Bronchial epithelial cell (primary cell): Measurements from ENCODE around the gene TMA7. TPM values are rescaled to one million over a fixed set of nuclear protein-coding genes. Genes with fewer than 3 reads are reported as not detected.
A peak's percentile ranks its signal among the peaks of the same experiment; 100 is the strongest.

Experiments used
- DNase-seq: peaks from one replicate; pipeline ENCODE4 v3.0.0-alpha.2; 2010; ENCODE audit warnings: low read depth
- FAIRE-seq: peaks from 2 replicates; lab custom pipeline; 2011; peaks lifted over from hg19 to GRCh38; lab: Jason Lieb, UNC
- H3K27me3 ChIP-seq: 2 replicates; pipeline ENCODE4 v1.5.1; 2011; ENCODE audit warnings: low read length; ENCODE audit not compliant: control insufficient read depth, insufficient read depth
- H3K36me3 ChIP-seq: 2 replicates; pipeline ENCODE4 v1.5.1; 2011; ENCODE audit warnings: low read length; ENCODE audit not compliant: control insufficient read depth, insufficient read depth
- H3K4me3 ChIP-seq: 2 replicates; pipeline ENCODE4 v1.5.1; 2011; ENCODE audit warnings: mild to moderate bottlenecking, low read depth, low read length, control low read depth
- total RNA-seq: library from RNA; depleted of rRNA; stranded (reverse); fragments of >200 nt; gene quantifications from 2 replicates; pipeline ENCODE4 v1.2.1, GENCODE V29; 2014
- TF ChIP-seq, protein P1 (sequence below): IDR thresholded peaks from 2 replicates; pipeline ENCODE4 v1.5.1; 2011; ENCODE audit warnings: mild to moderate bottlenecking, moderate library complexity, low read length, control low read depth, inconsistent platforms; ENCODE audit not compliant: insufficient read depth, severe bottlenecking

The TMA7 gene
- total RNA-seq, 1 donor from 2014 or later = 190 TPM

DNA sequence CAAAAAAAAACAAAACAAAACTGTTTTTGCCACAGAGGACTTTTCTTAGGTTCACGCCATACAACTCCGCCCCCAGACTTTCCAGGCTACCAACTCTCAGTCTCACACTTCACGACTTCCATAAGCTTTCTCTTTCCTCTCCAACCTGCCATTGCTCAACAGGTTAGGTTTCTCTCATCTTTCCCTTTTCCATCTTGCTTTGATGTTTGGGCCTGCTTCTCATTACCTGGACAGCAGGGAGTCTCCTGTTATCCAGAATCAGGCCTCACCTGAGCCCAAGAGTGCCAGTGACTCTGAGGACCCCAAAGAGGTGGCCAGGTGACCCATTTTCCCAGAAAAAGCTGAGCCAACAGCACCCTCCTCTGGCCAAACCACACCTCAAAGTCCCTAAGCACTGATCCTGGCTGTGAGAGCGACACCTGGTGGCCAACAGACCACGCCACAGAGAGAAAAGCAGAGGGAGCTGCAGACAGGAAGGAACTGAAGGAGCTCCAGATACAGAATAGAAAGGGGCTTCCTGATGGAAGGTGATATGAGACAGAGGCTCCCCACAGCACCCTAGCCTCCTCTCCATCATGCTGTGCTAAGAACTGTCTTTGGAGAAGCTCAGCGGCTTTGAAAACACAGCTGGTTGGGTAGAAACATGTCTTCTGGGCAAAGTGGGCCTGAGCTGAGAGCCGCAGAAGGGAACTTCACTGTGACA lies 4.1 kb upstream of the TMA7 start:
- FAIRE-seq (peak; percentile 18), DNase-seq (peak; percentile 73)
- no peaks in the 10 kb centered on the region for H3K27me3 ChIP-seq
- no peak overlapping the region for H3K4me3 ChIP-seq
- TF ChIP-seq, protein P1, sequence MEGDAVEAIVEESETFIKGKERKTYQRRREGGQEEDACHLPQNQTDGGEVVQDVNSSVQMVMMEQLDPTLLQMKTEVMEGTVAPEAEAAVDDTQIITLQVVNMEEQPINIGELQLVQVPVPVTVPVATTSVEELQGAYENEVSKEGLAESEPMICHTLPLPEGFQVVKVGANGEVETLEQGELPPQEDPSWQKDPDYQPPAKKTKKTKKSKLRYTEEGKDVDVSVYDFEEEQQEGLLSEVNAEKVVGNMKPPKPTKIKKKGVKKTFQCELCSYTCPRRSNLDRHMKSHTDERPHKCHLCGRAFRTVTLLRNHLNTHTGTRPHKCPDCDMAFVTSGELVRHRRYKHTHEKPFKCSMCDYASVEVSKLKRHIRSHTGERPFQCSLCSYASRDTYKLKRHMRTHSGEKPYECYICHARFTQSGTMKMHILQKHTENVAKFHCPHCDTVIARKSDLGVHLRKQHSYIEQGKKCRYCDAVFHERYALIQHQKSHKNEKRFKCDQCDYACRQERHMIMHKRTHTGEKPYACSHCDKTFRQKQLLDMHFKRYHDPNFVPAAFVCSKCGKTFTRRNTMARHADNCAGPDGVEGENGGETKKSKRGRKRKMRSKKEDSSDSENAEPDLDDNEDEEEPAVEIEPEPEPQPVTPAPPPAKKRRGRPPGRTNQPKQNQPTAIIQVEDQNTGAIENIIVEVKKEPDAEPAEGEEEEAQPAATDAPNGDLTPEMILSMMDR = peak; percentile 98
- H3K36me3 ChIP-seq = no peaks in the 10 kb centered on the region

DNA sequence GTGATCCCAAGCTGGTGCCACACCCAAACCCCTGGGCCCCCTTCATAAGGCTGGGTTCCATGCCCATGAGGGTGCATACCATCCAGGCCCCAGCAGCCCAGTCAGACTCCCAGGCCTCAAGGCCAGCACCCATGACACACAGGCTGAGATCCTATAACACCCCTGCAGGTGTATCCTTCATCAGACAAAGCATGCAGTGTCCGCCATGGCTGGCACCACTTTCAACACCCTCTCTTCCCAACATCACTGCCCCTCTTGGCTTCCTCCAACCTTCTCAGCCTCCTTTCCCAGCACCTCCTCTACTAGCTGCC lies 3.6 kb upstream of the TMA7 start:
- Histone ChIP-seq H3K4me3 (no peak overlapping the region), H3K27me3 (no peaks in the 10 kb centered on the region), H3K36me3 (no peaks in the 10 kb centered on the region)
- TF ChIP-seq, protein P1 = no peak
- DNase-seq = no peak
- no peak for FAIRE-seq

DNA sequence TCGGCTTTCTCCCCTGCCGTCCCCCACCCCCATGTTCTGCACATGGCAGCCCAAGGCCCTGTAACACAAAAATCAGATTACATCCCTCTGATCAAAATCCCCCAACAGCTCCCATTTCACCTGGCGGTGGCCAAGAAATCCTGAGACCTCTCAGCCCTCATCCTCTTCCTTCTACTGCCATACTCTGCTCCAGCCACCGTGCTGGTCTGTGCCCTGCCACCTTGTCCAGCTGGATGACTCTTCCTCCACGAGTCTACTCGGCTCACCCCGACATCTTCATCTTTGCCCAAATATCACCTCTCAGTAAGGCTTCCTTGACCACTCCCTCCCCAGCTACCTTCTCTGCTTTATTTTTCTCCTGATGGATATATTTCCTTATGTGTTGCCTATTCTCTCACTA lies 3.2 kb upstream of the TMA7 start:
- FAIRE-seq (no peak), DNase-seq (no peak)
- no peak overlapping the region for H3K4me3 ChIP-seq
- H3K36me3 ChIP-seq = peaks cover 1% of the 10 kb centered on the region
- no peaks in the 10 kb centered on the region for H3K27me3 ChIP-seq
- TF ChIP-seq, protein P1 = no peak

DNA sequence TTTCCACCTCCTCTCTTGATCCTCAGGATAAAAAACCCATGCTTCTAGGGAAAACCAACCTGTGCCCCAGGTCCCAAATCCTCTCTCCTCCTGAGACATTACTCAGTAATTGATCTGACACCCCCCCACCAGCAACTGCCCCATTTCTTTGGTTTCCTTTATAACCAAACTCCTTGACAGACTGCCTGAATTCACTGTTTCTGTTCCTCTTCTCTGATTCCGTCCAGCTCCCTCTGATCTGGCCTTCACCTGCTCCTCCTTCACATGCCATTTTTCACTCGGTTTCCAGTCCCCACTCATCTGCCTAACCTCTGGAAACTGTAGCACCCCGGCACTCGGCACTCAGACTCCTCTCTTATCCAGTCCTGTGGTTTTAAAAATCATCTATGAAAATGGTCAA lies 2.2 kb upstream of the TMA7 start:
- no peak for DNase-seq
- FAIRE-seq = no peak
- TF ChIP-seq, protein P1 = no peak
- Histone ChIP-seq H3K4me3 (no peak overlapping the region), H3K36me3 (peaks cover 6% of the 10 kb centered on the region), H3K27me3 (no peaks in the 10 kb centered on the region)

DNA sequence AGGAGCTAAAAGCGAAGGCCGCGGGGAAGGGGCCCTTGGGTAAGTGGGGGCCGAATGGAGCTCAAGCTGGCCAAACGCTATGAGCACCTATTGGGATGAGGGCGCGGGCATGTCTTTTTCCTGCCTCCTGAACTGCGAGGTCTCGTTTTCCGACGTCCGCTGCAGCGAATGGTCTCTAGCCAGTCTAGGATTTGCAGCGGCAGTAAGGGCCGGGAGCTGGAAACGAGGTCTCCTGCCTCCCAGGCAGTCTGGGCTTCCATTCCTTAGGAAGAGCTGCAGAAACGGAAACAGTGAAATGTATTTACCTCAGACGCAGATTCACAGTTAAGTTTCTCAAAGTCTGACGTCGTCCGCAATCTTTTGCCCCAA lies 517 bp downstream of the TMA7 start:
- DNase-seq = no peak
- H3K4me3 ChIP-seq = peak overlapping the region; percentile 57
- H3K27me3 ChIP-seq = no peaks in the 10 kb centered on the region
- peaks cover 8% of the 10 kb centered on the region for H3K36me3 ChIP-seq
- FAIRE-seq = no peak
- TF ChIP-seq, protein P1 = no peak

DNA sequence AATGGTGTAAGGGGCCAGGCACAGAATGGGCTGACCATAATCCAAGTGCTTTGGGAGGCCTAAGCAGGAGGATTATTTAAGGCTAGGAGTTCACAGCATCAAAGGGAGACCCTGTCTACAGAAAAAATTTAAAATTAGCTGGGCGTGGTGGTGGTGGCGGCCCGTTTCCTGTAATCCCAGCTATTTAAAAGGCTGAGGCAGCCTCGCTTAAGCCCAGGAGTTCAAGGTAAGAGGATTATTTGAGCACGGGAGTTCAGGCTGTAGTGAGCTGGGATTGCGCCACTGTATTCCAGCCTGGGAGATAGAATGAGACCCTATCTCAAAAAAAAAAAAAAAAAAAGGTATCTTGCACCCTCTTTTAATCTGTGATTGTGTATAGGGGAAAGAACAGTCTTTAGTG lies 1.9 kb downstream of the TMA7 start:
- FAIRE-seq (no peak), DNase-seq (no peak)
- TF ChIP-seq, protein P1 = no peak
- no peak overlapping the region for H3K4me3 ChIP-seq
- peaks cover 8% of the 10 kb centered on the region for H3K36me3 ChIP-seq
- H3K27me3 ChIP-seq = no peaks in the 10 kb centered on the region
